K562 (cell line): Measurements from ENCODE around the gene PEX5.

Experiments used
- ATF6 ChIP-seq: sonication (generic); formaldehyde crosslinking; IDR thresholded peaks from 2 replicates; pipeline ENCODE4 v1.4.0; 2020; ENCODE audit warnings: mild to moderate bottlenecking, missing genetic modification reagents
- BRF2 ChIP-seq: IDR thresholded peaks from 3 replicates; pipeline ENCODE4 v1.6.1; 2011; ENCODE audit warnings: borderline replicate concordance, mild to moderate bottlenecking; ENCODE audit not compliant: insufficient read length, insufficient read depth
- CTBP1 ChIP-seq: fragments of 450-650 bp; IDR thresholded peaks from 2 replicates; pipeline ENCODE4 v1.6.1; 2016; ENCODE audit warnings: borderline replicate concordance
- NCOA1 ChIP-seq: fragments of 450-650 bp; IDR thresholded peaks from 2 replicates; pipeline ENCODE4 v1.6.1; 2016; ENCODE audit warnings: low read depth
- RBBP5 ChIP-seq: fragments of 200-600 bp; sonication (generic); IDR thresholded peaks from 2 replicates; pipeline ENCODE4 v1.6.1; 2012; ENCODE audit warnings: borderline replicate concordance, mild to moderate bottlenecking, low read length, control low read depth, inconsistent platforms; ENCODE audit not compliant: insufficient read depth, poor library complexity, severe bottlenecking
- TAF7 ChIP-seq: fragments of 450-650 bp; IDR thresholded peaks from 2 replicates; pipeline ENCODE4 v1.6.1; 2016; ENCODE audit warnings: missing genetic modification characterization, missing compliant biosample characterization
- USF1 ChIP-seq: sonication (generic); formaldehyde crosslinking; IDR thresholded peaks from 2 replicates; pipeline ENCODE4 v1.9.0; 2022; ENCODE audit warnings: mild to moderate bottlenecking, missing genetic modification reagents
- YY1 ChIP-seq, 3 experiments: IDR thresholded peaks; 2 replicates each; pipeline ENCODE4 v1.6.1; 2011; ENCODE audit warnings: low read length in 2 of 3, mild to moderate bottlenecking in 2 of 3, moderate library complexity in 2 of 3, borderline replicate concordance in 1 of 3, control low read depth in 1 of 3, low read depth in 1 of 3; ENCODE audit not compliant: insufficient read depth in 3 of 3, insufficient replicate concordance in 2 of 3, control insufficient read depth in 1 of 3, insufficient read length in 1 of 3; ENCODE audit errors: extremely low read depth in 1 of 3
- ZBTB7A ChIP-seq: IDR thresholded peaks from 2 replicates; pipeline ENCODE4 v1.6.1; 2011; ENCODE audit warnings: low read depth, mild to moderate bottlenecking, low read length, moderate library complexity, borderline replicate concordance; ENCODE audit not compliant: control insufficient read depth
- ZNF175 ChIP-seq: fragments of 200-800 bp; sonication (Bioruptor generic); IDR thresholded peaks from 2 replicates; pipeline ENCODE4 v1.6.1; 2016; ENCODE audit warnings: low read depth, mild to moderate bottlenecking, missing genetic modification characterization, missing compliant biosample characterization
- ZNF253 ChIP-seq: fragments of 250-450 bp; sonication (Bioruptor Pico); conservative IDR thresholded peaks from 2 replicates; pipeline ENCODE4 v1.6.1; 2021; ENCODE audit warnings: mild to moderate bottlenecking
- ZNF76 ChIP-seq: fragments of 250-450 bp; sonication (Bioruptor Pico); IDR thresholded peaks from 2 replicates; pipeline ENCODE4 v1.4.0; 2020; ENCODE audit warnings: mild to moderate bottlenecking, moderate library complexity, borderline replicate concordance
- TF ChIP-seq, protein P1 (sequence below), 3 experiments: IDR thresholded peaks in 2 of 3; conservative IDR thresholded peaks in 1 of 3; 2 replicates each; pipeline ENCODE4 v1.5.1; 2011 to 2012; ENCODE audit warnings: low read length in 3 of 3, mild to moderate bottlenecking in 3 of 3, control low read depth in 2 of 3, improper control_type of control experiment in 1 of 3, inconsistent platforms in 1 of 3, low read depth in 1 of 3, mixed read lengths in 1 of 3, moderate library complexity in 1 of 3; ENCODE audit not compliant: insufficient read depth in 2 of 3

DNA sequence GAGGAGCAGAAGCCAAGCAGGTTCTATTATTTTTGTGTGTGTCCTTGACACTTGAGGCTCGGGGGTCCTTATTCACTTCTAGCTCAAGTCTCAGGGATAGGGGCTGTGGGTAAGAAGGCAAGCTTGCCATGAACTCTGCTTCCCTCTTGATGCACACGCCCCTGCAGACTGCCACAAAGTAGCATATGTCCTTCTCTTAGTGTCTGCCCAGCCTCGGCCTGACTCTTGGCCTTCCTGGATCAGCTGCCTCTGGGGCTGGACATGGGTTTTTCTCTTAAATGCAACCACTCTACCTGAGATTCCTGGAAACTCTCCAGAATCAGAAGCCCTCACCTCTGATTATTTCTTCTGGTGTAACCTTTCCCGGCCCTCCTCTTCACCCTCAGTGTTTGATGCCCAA lies 28.2 kb upstream of the PEX5 start:
- no peak for TF ChIP-seq ZNF175
- TF ChIP-seq CTBP1 = no peak
- TF ChIP-seq, protein P1, sequence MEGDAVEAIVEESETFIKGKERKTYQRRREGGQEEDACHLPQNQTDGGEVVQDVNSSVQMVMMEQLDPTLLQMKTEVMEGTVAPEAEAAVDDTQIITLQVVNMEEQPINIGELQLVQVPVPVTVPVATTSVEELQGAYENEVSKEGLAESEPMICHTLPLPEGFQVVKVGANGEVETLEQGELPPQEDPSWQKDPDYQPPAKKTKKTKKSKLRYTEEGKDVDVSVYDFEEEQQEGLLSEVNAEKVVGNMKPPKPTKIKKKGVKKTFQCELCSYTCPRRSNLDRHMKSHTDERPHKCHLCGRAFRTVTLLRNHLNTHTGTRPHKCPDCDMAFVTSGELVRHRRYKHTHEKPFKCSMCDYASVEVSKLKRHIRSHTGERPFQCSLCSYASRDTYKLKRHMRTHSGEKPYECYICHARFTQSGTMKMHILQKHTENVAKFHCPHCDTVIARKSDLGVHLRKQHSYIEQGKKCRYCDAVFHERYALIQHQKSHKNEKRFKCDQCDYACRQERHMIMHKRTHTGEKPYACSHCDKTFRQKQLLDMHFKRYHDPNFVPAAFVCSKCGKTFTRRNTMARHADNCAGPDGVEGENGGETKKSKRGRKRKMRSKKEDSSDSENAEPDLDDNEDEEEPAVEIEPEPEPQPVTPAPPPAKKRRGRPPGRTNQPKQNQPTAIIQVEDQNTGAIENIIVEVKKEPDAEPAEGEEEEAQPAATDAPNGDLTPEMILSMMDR (IDR thresholded peaks at IDR 0.05 in 2 of 3, conservative IDR thresholded peaks at IDR 0.05 in 1 of 3; ENCODE audit: insufficient read depth in 2 of 3, low read depth in 1 of 3, low read length in 3 of 3) = no peak
- TF ChIP-seq TAF7 (tag) = no peak
- TF ChIP-seq ZNF253 = no peak
- no peak for TF ChIP-seq ZNF76 (CRISPR knock-in tag)
- no peak for TF ChIP-seq NCOA1
- no peak for TF ChIP-seq BRF2
- TF ChIP-seq ATF6 (CRISPR knock-in tag) = no peak
- TF ChIP-seq RBBP5 = no peak
- TF ChIP-seq YY1 (IDR thresholded peaks at IDR 0.05; ENCODE audit: borderline replicate concordance in 1 of 3, control insufficient read depth in 1 of 3, extremely low read depth in 1 of 3, insufficient read depth in 3 of 3, insufficient read length in 1 of 3, insufficient replicate concordance in 2 of 3, low read depth in 1 of 3, low read length in 2 of 3) = no peak
- TF ChIP-seq USF1 = no peak
- no peak for TF ChIP-seq ZBTB7A
